OCI-LY1 (cell line): ENCODE results near the gene MRPS12.
"Not testable (repeated sequence)": the region's sequence is repeated elsewhere in the genome, so short reads cannot be mapped to it uniquely, and the experiment has no call there.

Experiments used
- H2AFZ ChIP-seq: fragments of 200-600 bp; sonication (generic), shearing (Covaris generic); 2 replicates; pipeline ENCODE4 v1.6.0; 2014; ENCODE audit warnings: antibody characterized with exemption, mild to moderate bottlenecking, low read length
- H3F3A ChIP-seq: fragments of 200-600 bp; sonication (generic), shearing (Covaris generic); 2 replicates; pipeline ENCODE4 v1.6.0; 2014; ENCODE audit warnings: mild to moderate bottlenecking, antibody characterized with exemption, low read length, moderate library complexity; ENCODE audit not compliant: insufficient read depth
- H3K27ac ChIP-seq: fragments of 200-600 bp; sonication (generic); 2 replicates; pipeline ENCODE4 v1.5.1; 2014; ENCODE audit warnings: low read length, mixed run types, mild to moderate bottlenecking, low read depth; ENCODE audit not compliant: poor library complexity, severe bottlenecking
- H3K27me3 ChIP-seq: fragments of 200-600 bp; sonication (generic); 2 replicates; pipeline ENCODE4 v1.6.0; 2014; ENCODE audit warnings: antibody characterized with exemption, mild to moderate bottlenecking, low read length, moderate library complexity; ENCODE audit not compliant: insufficient read depth
- H3K36me3 ChIP-seq: fragments of 200-600 bp; sonication (generic); 2 replicates; pipeline ENCODE4 v1.6.1; 2014; ENCODE audit warnings: mild to moderate bottlenecking, antibody characterized with exemption, low read length, moderate library complexity, mixed read lengths; ENCODE audit not compliant: insufficient read depth
- H3K4me1 ChIP-seq: fragments of 200-600 bp; sonication (generic); 2 replicates; pipeline ENCODE4 v1.5.1; 2014; ENCODE audit warnings: mild to moderate bottlenecking, low read length, moderate library complexity; ENCODE audit not compliant: insufficient read depth, severe bottlenecking
- H3K4me2 ChIP-seq: fragments of 200-600 bp; sonication (generic), shearing (Covaris generic); 2 replicates; pipeline ENCODE4 v1.6.1; 2014; ENCODE audit warnings: low read length
- H3K4me3 ChIP-seq: fragments of 200-600 bp; sonication (generic); 2 replicates; pipeline ENCODE4 v1.5.1; 2014; ENCODE audit warnings: low read length, low read depth, mild to moderate bottlenecking, mixed read lengths; ENCODE audit not compliant: poor library complexity, severe bottlenecking
- H3K79me2 ChIP-seq: fragments of 200-600 bp; shearing (Covaris generic); 2 replicates; pipeline ENCODE4 v1.6.1; 2016; ENCODE audit warnings: mixed run types, low read length, mixed read lengths; ENCODE audit not compliant: insufficient read depth
- H3K9ac ChIP-seq: fragments of 200-600 bp; sonication (generic), shearing (Covaris generic); 2 replicates; pipeline ENCODE4 v1.6.1; 2014; ENCODE audit warnings: mild to moderate bottlenecking, low read length, mixed read lengths
- H3K9me2 ChIP-seq: fragments of 200-600 bp; sonication (generic), shearing (Covaris generic); 2 replicates; pipeline ENCODE4 v1.6.1; 2014; ENCODE audit warnings: low read depth, mild to moderate bottlenecking, low read length, mixed read lengths
- H3K9me3 ChIP-seq: fragments of 200-600 bp; shearing (Covaris generic); 2 replicates; pipeline ENCODE4 v1.6.1; 2014; ENCODE audit warnings: low read length, mixed read lengths
- H4K20me1 ChIP-seq: fragments of 200-600 bp; sonication (generic), shearing (Covaris generic); 2 replicates; pipeline ENCODE4 v1.6.0; 2016; ENCODE audit warnings: mild to moderate bottlenecking, low read length; ENCODE audit not compliant: insufficient read depth
- EZH2 ChIP-seq: fragments of 200-600 bp; sonication (generic), shearing (Covaris generic); IDR thresholded peaks from 2 replicates; pipeline ENCODE4 v1.8.0; 2017; ENCODE audit warnings: borderline replicate concordance, mixed run types, mild to moderate bottlenecking, antibody characterized with exemption, low read length, moderate library complexity, mixed read lengths
- TF ChIP-seq, protein P1 (sequence below): fragments of 200-600 bp; sonication (generic), shearing (Covaris generic); IDR thresholded peaks from 2 replicates; pipeline ENCODE4 v1.5.1; 2017; ENCODE audit warnings: mild to moderate bottlenecking, antibody characterized with exemption, low read length, moderate library complexity, mixed read lengths

MRPS12 gene

DNA sequence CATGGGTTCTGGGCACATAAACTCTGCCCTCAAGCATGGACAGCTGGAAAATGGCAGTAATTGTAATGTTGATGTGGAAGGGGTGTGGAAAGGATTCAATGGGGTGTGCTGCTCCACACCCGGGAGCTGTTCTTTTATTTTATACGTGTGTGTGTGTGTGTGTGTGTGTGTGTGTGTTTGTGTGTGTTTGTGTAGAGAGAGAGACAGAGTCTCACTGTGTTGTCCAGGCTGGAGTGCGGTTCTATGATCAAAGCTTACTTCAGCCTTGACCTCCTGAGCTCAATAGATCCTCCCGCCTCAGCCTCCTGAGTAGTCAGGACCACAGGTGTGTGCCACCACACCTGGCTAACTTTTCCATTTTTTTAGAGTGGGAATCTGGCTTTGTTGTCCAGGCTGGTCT lies 2.8 kb downstream of the MRPS12 start:
- H3K9ac ChIP-seq: no peak overlapping the region
- H3K4me2 ChIP-seq: no peak overlapping the region
- H3F3A ChIP-seq: no peaks in the 10 kb centered on the region
- H3K27me3 ChIP-seq: no peaks in the 10 kb centered on the region
- H3K9me3 ChIP-seq: peaks cover 6% of the 10 kb centered on the region; the same call in 1 of the 2 replicates
- peaks cover 16% of the 10 kb centered on the region; the same call in 1 of the 2 replicates for H3K79me2 ChIP-seq
- TF ChIP-seq EZH2: no peak
- TF ChIP-seq, protein P1, sequence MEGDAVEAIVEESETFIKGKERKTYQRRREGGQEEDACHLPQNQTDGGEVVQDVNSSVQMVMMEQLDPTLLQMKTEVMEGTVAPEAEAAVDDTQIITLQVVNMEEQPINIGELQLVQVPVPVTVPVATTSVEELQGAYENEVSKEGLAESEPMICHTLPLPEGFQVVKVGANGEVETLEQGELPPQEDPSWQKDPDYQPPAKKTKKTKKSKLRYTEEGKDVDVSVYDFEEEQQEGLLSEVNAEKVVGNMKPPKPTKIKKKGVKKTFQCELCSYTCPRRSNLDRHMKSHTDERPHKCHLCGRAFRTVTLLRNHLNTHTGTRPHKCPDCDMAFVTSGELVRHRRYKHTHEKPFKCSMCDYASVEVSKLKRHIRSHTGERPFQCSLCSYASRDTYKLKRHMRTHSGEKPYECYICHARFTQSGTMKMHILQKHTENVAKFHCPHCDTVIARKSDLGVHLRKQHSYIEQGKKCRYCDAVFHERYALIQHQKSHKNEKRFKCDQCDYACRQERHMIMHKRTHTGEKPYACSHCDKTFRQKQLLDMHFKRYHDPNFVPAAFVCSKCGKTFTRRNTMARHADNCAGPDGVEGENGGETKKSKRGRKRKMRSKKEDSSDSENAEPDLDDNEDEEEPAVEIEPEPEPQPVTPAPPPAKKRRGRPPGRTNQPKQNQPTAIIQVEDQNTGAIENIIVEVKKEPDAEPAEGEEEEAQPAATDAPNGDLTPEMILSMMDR: no peak
- H3K27ac ChIP-seq: no peak overlapping the region
- H3K9me2 ChIP-seq: no peaks in the 10 kb centered on the region
- no peak overlapping the region for H3K4me3 ChIP-seq
- peaks cover 23% of the 10 kb centered on the region for H3K4me1 ChIP-seq
- peaks cover 31% of the 10 kb centered on the region for H3K36me3 ChIP-seq
- no peaks in the 10 kb centered on the region for H4K20me1 ChIP-seq
- H2AFZ ChIP-seq: no peak overlapping the region

DNA sequence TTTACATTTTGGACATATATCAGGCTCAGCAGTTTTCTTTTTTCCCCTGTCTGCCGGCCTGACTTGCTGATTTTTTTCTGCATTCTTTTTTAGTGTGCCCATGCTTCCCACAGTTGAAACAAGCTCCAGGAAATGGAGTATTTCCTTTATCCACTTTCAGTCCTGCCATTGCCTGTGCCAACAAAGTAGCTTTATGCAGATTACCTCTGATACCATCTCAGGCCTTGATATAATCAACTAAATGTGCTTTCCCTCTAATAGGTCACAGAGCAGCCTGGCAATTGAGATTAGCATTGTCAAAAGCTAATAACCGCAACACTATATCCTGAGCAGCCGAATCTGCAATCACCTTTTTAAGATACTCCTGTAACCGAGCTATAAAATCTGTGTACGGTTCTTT lies 9.2 kb downstream of the MRPS12 start:
- no peak overlapping the region for H3K9ac ChIP-seq
- H4K20me1 ChIP-seq: no peaks in the 10 kb centered on the region
- no peak overlapping the region for H3K27ac ChIP-seq
- no peaks in the 10 kb centered on the region for H3F3A ChIP-seq
- no peaks in the 10 kb centered on the region; the same call in 1 of the 2 replicates for H3K27me3 ChIP-seq
- H3K79me2 ChIP-seq: no peaks in the 10 kb centered on the region
- H3K36me3 ChIP-seq: peaks cover under 1% of the 10 kb centered on the region; the same call in 1 of the 2 replicates
- H3K9me3 ChIP-seq: peaks cover 1% of the 10 kb centered on the region; the same call in 1 of the 2 replicates
- TF ChIP-seq, protein P1: no peak
- no peak for TF ChIP-seq EZH2
- H3K4me3 ChIP-seq: no peak overlapping the region
- H3K4me1 ChIP-seq: no peaks in the 10 kb centered on the region
- no peak overlapping the region for H3K4me2 ChIP-seq
- no peaks in the 10 kb centered on the region for H3K9me2 ChIP-seq
- no peak overlapping the region for H2AFZ ChIP-seq

- H3K4me3 ChIP-seq, H3F3A ChIP-seq, H4K20me1 ChIP-seq, H3K27me3 ChIP-seq, H3K4me1 ChIP-seq, H3K4me2 ChIP-seq, H3K9ac ChIP-seq, H3K27ac ChIP-seq, H2AFZ ChIP-seq, H3K9me2 ChIP-seq, H3K36me3 ChIP-seq, H3K79me2 ChIP-seq, H3K9me3 ChIP-seq: not testable (repeated sequence)
Measured at GRCh38 chr19:38941466-38941865, 10.7 kb downstream of the MRPS12 start.

DNA sequence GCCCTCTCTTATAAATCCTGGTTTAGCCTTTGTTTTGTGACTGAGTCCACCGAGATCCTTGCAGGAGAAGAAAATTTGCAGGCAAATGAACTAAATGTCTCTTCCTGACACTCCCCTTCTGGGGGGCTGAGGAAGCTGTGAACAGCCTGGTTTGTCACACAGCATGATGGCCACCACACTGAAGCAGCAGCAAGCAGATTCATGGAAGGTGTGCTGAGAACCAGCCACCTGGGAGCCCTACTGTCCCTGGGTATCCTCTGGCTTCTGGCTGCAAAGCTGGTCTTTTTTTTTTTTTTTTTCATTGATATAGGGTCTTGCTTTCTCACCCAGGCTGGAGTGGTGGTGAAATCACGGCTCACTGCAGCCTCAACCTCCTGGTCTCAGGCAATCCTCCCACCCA lies 11.2 kb downstream of the MRPS12 start:
- no peak overlapping the region for H2AFZ ChIP-seq
- H3K27ac ChIP-seq: no peak overlapping the region
- no peak overlapping the region for H3K9ac ChIP-seq
- no peaks in the 10 kb centered on the region for H3K79me2 ChIP-seq
- H3K36me3 ChIP-seq: no peaks in the 10 kb centered on the region
- H3K4me2 ChIP-seq: no peak overlapping the region
- no peaks in the 10 kb centered on the region for H4K20me1 ChIP-seq
- no peak overlapping the region for H3K4me3 ChIP-seq
- H3K27me3 ChIP-seq: no peaks in the 10 kb centered on the region; the same call in 1 of the 2 replicates
- no peaks in the 10 kb centered on the region for H3F3A ChIP-seq
- H3K4me1 ChIP-seq: no peaks in the 10 kb centered on the region
- TF ChIP-seq, protein P1: no peak
- TF ChIP-seq EZH2: no peak
- no peaks in the 10 kb centered on the region for H3K9me2 ChIP-seq
- no peaks in the 10 kb centered on the region for H3K9me3 ChIP-seq
